Thyroid gland (tissue), 4 donors: ENCODE results near the gene PEX10.

Experiments
- POLR2A ChIP-seq, 2 donors: fragments of 450-650 bp; IDR thresholded peaks; one replicate each; pipeline ENCODE4 v1.6.1; 2017; ENCODE audit warnings: antibody characterized with exemption in 2 of 2, mild to moderate bottlenecking in 2 of 2, moderate library complexity in 1 of 2
- TF ChIP-seq, protein P1 (sequence below), 6 experiments: fragments of 200-600 bp in 3 of 6; fragments of 450-650 bp in 3 of 6; sonication (generic) in 3 of 6; IDR thresholded peaks; one replicate each; pipeline ENCODE4 v1.5.1; 2016 to 2019; ENCODE audit warnings: antibody characterized with exemption in 6 of 6, mild to moderate bottlenecking in 2 of 6, inconsistent platforms in 1 of 6, moderate library complexity in 1 of 6

- TF ChIP-seq, protein P1, sequence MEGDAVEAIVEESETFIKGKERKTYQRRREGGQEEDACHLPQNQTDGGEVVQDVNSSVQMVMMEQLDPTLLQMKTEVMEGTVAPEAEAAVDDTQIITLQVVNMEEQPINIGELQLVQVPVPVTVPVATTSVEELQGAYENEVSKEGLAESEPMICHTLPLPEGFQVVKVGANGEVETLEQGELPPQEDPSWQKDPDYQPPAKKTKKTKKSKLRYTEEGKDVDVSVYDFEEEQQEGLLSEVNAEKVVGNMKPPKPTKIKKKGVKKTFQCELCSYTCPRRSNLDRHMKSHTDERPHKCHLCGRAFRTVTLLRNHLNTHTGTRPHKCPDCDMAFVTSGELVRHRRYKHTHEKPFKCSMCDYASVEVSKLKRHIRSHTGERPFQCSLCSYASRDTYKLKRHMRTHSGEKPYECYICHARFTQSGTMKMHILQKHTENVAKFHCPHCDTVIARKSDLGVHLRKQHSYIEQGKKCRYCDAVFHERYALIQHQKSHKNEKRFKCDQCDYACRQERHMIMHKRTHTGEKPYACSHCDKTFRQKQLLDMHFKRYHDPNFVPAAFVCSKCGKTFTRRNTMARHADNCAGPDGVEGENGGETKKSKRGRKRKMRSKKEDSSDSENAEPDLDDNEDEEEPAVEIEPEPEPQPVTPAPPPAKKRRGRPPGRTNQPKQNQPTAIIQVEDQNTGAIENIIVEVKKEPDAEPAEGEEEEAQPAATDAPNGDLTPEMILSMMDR (IDR thresholded peaks at IDR 0.05): no peak
- TF ChIP-seq POLR2A (IDR thresholded peaks at IDR 0.05): no peak
Observed at GRCh38 chr1:2408859-2409276, 3.5 kb downstream of the PEX10 start.
